ENCODE measurements around the gene CHST2.

DNA sequence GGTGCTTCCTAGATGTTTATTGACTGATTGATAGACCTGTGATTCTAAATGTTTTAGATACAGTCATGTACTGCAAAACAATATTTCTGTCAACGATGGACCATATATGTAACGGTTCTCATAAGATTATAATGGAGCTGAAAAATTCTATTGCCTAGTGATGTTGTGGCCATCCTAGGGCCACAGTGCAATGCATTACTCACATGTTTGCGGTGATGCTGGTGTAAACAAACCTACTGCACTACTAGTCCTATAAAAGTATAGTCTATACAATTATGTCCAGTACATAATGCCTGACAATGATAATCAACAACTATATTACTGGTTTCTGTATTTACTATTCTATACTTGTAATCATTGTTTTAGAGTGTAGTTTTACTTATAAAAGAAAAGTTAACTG, 46.8 kb downstream of the CHST2 start:
- TF ChIP-seq EZH2phosphoT487 (IDR thresholded peaks at IDR 0.05; ENCODE audit: borderline replicate concordance, low read length): no peak
- TF ChIP-seq, protein P1, sequence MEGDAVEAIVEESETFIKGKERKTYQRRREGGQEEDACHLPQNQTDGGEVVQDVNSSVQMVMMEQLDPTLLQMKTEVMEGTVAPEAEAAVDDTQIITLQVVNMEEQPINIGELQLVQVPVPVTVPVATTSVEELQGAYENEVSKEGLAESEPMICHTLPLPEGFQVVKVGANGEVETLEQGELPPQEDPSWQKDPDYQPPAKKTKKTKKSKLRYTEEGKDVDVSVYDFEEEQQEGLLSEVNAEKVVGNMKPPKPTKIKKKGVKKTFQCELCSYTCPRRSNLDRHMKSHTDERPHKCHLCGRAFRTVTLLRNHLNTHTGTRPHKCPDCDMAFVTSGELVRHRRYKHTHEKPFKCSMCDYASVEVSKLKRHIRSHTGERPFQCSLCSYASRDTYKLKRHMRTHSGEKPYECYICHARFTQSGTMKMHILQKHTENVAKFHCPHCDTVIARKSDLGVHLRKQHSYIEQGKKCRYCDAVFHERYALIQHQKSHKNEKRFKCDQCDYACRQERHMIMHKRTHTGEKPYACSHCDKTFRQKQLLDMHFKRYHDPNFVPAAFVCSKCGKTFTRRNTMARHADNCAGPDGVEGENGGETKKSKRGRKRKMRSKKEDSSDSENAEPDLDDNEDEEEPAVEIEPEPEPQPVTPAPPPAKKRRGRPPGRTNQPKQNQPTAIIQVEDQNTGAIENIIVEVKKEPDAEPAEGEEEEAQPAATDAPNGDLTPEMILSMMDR (IDR thresholded peaks at IDR 0.05; ENCODE audit: low read depth, low read length, poor library complexity, severe bottlenecking): no peak
